NCI-H1417 treated with DMSO at 0.1 percent for 48 hours (cell line): Measurements from ENCODE around the gene ZNF345.

Experiments
- DNase-seq: peaks from one replicate; lab custom pipeline; 2025; lab: John Stamatoyannopoulos, UW

The ZNF345 gene

GRCh38 chr19:36850559-36851442, at the start of gene ZNF345:
TSS of gene ZNF345 (plus strand) at chr19:36850876. CDS start at chr19:36876831, 25,955 bp downstream.
- peak; percentile 50 for DNase-seq

- no peak for DNase-seq
These were observed 45.3 kb upstream of the ZNF345 start for GRCh38 chr19:36805364-36805763.

GRCh38 chr19:36807029-36807428, 43.6 kb upstream of the ZNF345 start:
- DNase-seq, result no peak

DNA sequence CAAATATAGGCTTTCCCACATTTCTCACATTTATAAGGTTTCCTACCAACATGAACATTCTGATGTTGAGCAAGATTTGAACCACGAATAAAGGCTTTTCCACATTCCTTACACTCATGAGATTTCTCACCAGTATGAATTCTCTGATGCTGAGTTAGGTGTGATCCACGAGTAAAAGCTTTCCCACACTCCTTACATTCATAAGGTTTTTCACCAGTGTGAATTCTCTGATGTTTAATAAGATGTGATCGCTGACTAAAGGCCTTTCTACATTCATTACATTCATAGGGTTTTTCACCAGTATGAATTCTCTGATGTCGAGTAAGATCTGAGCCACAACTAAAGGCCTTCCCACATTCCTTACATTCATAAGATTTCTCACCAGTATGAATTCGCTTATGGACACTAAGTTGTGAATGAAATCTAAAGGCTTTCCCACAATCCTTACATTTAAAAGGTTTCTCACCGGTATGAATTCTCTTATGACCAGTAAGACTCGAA, 31.5 kb upstream of the ZNF345 start:
- no peak for DNase-seq

DNA sequence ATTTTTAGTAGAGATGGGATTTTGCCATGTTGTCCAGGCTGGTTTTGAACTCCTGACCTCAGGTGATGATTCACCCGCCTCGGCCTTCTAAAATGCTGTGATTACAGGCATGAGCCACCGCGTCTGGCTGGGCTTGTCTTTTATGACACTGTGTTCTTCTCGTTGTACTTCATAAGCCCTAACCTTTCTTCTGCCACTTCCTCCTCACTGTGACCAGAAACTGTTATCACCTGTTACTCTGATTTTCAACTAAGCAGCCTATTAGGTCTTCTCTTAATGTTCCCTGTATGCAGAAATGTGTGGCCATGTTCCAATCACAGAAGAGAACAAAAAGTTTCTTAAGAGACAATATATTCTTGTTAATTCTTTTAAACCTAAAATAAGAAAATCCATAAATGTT, 28.9 kb upstream of the ZNF345 start:
- DNase-seq, result no peak

- DNase-seq, result no peak
These were observed 17.2 kb upstream of the ZNF345 start for GRCh38 chr19:36833430-36833829.

DNA sequence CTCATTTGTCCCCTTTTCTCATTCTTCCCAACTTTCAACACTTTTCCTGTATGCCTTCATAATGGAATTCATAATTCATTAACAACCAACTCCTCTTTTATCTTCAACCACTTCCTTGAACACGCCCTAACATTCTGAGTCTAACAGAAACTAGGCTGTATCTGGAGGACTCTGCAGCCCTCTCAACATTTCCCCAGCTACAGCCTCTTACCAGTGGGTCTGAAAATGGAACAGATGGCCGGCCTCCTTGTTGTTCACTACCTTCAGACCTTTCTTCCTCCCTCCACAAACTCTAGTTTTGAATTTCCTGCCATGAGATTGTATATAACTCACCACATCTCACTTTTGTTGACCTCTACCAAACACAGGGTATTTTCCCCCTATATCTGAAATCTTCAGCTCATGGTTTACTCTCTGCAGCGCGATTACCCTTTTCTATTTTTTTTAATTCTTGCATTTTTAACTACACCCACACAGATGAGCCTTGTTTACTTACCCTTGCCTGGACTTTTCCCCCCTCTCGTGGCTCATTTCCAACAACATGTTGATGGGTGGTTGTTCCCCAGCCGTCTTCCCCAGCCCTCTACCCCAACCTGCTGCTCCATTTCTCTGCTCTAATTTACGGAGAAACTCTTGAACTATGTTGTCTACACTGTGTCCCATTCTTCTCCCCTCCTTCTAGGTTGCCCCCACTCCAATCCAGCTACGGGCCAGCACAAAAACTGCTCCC, 13.3 kb upstream of the ZNF345 start:
- no peak for DNase-seq

DNA sequence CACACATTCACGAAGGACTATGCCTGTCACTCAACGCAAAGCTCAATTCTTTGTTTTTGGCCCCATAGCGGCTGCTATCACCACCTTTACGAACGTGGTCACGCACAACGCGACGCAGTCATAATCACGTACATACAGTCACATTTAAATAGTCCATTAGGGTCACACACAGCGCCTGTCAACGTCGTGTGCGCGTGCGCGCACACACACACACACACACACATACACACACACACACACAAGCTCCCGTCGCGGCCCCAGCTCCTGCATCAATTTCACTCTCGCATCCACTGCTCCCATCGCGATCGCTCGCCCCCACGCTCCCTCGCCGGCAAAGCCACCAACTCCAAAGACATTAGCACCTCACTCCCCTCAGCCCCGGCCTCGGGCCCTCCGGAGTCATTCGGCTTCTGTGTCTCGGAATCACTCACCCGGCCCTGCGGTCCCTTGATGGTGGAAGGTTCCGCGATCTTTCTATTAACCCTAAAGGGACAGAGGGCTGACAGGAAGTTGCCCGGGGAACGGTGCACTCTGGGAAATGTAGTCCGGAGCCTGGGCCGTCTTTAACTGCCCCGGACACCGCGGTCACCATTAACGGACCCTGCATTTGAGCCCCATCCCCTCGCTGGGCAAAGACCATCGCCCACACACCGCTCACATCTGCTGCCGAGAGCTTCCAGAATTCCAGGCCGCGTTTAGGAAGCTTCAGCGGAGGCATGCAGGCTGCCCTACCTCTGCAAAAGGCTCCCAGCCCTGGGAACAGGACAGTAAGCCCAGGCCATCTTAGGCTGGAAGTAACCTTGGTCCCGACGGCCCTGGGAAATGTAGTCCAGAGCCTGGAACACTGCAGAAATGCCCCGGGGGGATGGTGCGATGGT, 12.5 kb upstream of the ZNF345 start, which contains the start of gene ZNF790:
Gene ZNF790, minus strand, starts transcription at position 482 of the 878 bp plus-strand sequence. CDS start 12,768 bp downstream, outside the sequence.
- peak; percentile 31 for DNase-seq

DNA sequence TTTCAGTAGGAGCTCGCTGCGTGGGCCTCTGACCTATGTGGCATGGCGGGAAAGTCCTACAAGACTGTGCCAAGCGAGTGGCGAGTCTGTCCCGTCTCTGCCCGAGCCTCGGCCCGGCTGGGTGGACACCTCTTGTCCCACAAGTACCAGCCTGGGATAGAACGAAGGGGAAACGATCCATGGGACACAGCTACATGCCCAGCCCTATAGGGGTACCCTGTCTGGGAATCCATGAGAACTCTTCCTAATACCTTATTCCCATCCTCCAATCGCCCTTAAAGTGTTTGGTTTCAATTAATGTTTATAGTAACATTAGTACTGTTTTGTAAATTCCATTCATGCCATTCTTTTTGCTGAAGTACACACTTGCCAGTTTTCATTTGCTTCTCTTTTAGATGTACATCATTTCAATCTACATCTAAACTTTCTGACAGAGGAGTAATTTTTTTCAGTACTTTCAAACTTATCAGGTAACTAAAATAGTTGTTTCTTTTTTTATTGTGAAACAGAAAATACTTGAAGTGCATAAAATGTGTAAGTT, 11.8 kb upstream of the ZNF345 start:
- DNase-seq, result no peak

DNA sequence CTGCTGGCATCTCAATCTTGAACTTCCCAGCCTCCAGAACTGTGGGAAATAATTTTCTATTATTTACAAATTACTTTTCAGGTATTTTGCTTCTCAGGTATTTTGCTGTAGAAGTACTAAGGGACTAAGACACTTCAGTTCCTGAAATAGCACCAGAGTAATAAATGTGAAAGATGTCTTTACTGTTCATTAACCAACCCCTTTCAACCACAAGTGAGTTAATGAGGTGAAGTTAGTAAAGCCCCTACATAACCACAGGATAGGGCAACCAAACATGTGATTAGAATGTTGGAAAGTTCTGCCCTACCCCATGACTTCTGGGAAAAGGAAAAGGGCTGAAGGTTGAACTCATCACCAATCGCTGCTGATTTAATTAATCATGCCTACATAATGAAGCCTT, 2.7 kb upstream of the ZNF345 start:
- DNase-seq, result no peak

- DNase-seq, result no peak
These were observed 746 bp upstream of the ZNF345 start for GRCh38 chr19:36849701-36850558.

DNA sequence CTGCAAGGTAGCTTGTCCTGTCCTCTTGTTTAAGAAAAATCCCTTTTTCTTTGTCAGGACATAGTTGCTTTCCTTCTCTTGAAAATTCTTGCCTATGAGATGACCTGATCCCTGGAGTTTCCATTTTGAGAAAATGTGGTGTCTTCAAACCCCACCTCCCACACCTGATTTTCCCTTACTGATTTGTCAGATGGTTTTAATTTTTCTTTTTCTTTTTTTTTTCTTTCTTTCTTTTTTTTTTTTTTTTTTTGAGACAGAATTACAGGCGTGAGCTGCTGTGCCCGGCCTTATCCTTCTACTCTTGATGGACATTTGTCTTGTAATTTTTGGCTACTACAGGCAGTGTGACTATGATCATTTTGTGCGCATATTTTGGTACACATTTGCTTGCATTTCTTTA, 1.2 kb downstream of the ZNF345 start:
- DNase-seq, result no peak

DNA sequence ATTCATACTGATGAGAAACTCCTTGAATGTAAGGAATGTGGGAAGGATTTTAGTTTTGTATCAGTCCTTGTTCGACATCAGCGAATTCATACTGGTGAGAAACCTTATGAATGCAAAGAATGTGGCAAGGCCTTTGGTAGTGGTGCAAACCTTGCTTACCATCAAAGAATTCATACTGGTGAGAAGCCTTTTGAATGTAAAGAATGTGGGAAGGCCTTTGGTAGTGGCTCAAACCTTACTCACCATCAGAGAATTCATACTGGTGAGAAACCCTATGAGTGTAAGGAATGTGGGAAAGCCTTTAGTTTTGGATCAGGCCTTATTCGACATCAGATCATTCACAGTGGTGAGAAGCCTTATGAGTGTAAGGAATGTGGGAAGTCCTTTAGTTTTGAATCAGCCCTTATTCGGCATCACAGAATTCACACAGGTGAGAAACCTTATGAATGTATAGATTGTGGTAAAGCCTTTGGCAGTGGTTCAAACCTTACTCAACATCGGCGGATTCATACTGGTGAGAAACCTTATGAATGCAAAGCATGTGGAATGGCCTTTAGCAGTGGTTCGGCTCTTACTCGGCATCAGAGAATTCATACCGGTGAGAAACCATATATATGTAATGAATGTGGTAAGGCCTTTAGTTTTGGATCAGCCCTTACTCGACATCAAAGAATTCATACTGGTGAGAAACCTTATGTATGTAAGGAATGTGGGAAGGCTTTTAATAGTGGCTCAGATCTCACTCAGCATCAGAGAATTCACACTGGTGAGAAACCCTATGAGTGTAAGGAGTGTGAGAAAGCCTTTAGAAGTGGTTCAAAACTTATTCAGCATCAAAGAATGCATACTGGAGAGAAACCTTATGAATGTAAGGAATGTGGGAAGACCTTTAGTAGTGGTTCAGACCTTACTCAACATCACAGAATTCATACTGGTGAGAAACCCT, 26.6 kb downstream of the ZNF345 start:
- DNase-seq, result no peak

DNA sequence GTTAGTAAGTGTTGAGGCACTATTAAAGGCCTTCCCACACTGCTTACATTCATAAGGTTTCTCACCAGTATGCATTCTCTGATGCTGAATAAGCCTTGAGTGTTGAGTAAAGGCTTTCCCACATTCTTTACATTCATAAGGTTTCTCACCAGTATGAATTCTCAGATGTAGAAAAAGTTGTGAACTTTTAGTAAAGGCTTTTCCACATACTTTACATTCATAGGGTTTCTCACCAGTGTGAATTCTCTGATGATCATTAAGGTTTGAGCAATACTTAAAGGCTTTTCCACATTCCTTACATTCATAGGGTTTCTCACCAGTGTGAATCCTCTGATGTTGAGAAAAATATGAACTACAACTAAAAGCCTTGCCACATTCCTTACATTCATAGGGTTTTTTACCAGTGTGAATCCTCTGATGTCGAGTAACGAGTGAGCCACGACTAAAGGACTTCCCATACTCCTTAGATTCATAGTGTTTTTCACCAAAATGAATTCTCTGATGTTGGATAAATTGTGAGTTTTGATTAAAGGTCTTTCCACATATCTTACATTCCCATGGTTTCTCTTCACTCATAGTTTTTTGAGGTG, 41.2 kb downstream of the ZNF345 start:
- no peak for DNase-seq

DNA sequence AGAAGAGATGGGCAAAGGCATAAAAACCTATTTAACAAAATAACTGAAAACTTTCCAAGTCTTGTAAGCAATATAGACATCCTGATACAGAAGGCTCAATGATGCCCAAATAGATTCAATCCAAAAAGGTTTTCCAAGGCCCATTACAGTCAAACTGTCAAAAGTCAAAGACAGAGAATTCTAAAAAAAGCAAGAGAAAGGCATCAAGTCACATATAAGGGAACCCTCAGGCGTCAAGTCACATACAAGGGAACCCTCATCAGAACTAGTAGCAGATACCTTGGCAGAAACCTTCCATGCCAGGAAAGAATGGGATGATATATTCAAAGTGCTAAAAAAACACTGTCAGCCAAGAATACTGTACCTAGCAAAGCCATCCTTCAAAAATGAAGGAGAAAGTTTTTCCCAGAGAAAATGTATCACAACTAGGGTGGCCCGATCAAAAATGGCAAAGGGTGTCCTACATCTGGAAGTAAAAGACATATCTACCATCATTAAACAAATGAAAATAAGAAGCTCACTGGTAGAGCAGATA, 44.2 kb downstream of the ZNF345 start:
- DNase-seq, result no peak

DNA sequence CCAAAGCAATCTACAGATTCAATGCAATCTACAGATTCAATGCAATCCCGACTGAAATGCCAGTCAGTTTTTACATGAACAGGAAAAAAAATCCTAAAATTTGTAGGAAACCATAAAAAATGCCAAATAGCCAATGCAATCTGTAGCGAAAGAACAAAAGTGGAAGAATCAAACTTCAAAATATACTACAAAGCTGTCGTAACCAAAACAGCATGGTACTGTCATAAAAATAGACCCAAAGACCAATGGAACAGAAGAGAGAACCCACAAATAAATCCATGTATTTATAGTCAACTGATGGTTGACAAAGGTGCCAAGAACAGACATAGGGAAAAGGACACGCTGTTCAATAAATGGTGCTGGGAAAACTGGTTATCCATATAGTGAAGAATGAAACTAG, 47.7 kb downstream of the ZNF345 start:
- no peak for DNase-seq

DNA sequence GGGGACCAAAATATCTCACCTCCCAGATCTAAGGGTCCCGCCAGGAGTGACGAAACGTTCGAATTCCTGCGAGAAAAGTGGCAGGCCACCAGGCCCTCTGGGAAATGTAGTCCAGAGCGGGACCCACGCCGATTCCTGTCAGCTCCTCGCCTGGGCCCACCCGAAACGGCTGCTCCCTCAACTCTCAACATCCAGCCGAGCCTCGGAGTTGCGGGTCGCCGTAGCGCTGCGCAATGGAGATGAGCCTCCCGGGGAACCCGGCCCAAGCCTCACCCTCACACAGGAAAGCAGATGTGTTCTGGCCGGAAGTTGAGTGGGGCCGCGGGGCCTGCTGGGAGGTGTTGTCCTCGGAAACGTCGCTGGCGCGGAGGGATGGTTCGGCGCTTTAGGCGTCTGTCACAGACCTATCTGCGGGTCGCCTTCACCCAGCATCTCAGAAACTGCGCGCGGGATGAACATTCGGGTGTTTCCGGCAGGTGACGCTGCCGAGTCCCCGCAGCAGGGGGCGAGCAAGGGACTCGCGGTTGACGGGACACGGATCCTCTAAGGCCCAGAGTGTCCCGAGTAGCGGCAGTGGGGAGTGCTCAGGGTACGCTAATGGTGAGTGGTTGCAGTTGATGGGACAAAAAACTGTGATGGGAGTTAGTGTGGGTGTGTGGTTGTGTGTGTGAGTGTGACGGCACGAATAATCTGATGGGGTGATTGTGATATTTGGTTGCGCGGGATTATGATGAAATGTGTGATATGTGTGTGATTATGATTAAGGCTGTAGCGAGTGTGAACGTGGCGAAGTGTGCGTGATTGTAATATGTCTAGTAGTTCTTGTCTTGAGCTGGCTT, 65.5 kb downstream of the ZNF345 start, which contains the start of the genes ZNF568 and ZNF829:
Gene ZNF568, plus strand, starts transcription at position 341 of the 839 bp plus-strand sequence. CDS start 6,439 bp downstream, outside the sequence.
Gene ZNF829, minus strand, starts transcription at position 300 of the 839 bp plus-strand sequence. CDS start 1,124 bp downstream, outside the sequence.
- DNase-seq, result peak; percentile 40

DNA sequence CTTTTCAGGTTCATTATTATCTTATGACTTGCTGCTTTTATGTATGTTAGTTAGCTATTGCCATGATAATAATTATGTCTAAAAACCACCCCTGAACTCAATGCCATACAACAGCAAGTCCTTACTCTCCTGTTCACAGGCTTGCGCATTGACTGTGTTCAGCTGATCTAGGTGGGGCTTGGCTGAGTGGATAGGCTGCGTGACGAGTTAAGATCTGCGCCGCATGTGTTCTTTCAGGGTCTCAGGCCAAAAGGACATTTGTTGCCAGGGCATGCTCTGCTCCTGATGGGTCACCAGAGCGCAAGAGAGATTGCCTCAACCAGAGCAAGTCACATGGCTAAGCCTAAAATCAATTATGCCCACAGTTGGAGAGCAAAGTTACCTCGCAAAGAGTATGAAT, 66.3 kb downstream of the ZNF345 start:
- no peak for DNase-seq
